Measurements from ENCODE around the gene TIMP3. TPM values are rescaled to one million over a fixed set of nuclear protein-coding genes. Genes with fewer than 3 reads are reported as not detected.

Gene TIMP3
- total RNA-seq, 2 experiments from 2014 or later: not detected

DNA sequence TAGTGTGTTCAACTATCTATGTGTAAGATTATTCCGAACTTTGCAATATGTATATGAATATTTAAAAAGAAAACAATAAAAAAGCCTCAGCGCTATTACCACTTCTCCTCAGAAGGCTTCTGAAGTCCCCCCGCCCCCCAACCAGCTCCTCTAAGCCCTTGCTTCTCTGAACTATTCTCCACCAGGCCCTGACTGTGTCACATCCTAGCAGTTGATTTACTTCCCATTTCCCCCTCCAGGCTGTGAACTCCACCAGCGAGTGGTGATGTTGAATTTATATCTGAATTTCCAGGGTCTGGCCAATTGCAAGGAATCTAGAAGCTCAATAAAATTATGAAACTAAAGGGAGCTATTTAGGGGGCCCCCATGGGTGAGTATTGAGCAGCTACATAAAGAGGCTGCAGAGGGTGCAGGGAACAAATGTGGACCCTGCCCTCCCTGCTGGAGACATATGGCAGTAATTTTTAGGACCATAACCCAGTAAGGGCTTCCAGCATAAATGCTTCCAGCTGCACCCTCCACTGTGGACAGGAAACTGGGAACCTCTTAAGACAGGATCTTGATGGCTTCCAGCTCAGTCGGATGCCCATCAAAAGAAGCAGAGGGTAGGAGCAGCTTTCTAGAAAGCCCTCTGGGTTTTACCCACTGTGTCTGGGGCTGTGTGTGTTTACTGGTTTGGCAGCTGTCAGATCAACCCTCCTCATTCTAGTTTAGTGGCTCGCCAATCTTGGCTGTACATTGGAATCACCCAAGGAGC lies 81.4 kb downstream of the TIMP3 start:
- Mint-ChIP-seq H3K9me3 (no peaks in the 10 kb centered on the region), H3K27me3 (no peaks in the 10 kb centered on the region), H3K4me3 (no peak overlapping the region), H3K36me3 (ENCODE audit: low read depth) (no peaks in the 10 kb centered on the region), H3K27ac (no peak overlapping the region), H3K4me1 (no peaks in the 10 kb centered on the region)
- DNase-seq: no peak
- POLR2A ChIA-PET: no interaction called here
- CTCF ChIA-PET: no interaction called here

DNA sequence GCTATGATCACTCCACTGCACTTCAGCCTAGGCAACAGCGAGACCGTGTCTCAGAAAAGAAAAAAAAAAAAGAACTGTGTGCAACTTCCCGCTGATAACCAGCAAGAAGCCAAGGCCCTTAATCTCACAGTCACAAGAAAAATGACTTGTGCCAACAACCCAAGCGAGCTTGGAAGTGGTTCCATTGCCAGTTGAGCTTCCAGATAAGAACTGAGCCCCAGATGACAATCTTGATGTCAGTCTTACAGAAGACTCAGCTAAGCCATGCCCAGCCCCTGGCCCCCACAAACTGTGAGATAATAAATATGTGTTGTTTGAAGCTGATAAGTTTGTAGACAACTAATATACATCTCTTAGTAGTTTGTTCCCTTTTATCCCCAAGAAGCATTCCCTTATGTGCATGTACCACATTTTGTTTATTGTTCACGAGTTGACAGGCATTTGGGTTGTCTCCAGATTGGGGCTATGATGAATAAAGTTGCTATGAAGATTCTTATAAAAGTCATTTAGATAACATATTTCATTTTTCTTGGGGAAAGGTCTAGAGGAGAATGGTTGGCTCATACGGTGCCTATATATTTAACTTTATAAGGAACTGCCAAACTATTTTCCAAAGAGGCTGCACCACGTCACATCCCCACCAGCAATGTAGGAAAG lies 85.9 kb downstream of the TIMP3 start:
- no peak overlapping the region for H3K4me3 Mint-ChIP-seq
- no peak overlapping the region for H3K27ac Mint-ChIP-seq

DNA sequence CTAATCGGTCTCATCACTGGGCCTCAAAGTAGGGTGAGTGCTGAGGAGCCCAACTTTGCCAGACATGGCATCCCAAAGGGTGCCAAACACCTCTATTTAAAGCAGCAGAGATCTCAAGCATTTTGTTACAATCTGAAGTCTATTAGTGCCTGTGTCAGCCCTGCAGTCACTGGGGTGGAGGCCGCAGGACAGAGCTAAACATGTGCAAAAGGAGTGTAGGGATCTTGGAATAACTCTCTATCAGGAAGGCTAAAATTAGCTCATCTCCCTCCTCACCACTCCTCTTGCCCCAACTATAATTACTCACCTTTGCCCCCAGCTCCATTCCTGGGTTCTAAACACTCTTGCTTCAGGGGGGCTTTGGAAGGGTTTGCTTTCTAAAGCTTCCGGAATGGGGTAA lies 87.5 kb downstream of the TIMP3 start:
- Mint-ChIP-seq H3K27me3 (peaks cover 2% of the 10 kb centered on the region), H3K36me3 (ENCODE audit: low read depth) (no peaks in the 10 kb centered on the region), H3K4me3 (no peak overlapping the region), H3K27ac (no peak overlapping the region), H3K4me1 (no peaks in the 10 kb centered on the region), H3K9me3 (no peaks in the 10 kb centered on the region)
- CTCF ChIA-PET: no interaction called here
- no peak for DNase-seq
- POLR2A ChIA-PET: no interaction called here

More for the DNA sequence above, 85.9 kb downstream of the TIMP3 start:
- Mint-ChIP-seq H3K9me3 (no peaks in the 10 kb centered on the region), H3K4me1 (no peaks in the 10 kb centered on the region), H3K27me3 (no peaks in the 10 kb centered on the region), H3K36me3 (ENCODE audit: low read depth) (no peaks in the 10 kb centered on the region)
- CTCF ChIA-PET: no interaction called here
- POLR2A ChIA-PET: no interaction called here
- DNase-seq: no peak

DNA sequence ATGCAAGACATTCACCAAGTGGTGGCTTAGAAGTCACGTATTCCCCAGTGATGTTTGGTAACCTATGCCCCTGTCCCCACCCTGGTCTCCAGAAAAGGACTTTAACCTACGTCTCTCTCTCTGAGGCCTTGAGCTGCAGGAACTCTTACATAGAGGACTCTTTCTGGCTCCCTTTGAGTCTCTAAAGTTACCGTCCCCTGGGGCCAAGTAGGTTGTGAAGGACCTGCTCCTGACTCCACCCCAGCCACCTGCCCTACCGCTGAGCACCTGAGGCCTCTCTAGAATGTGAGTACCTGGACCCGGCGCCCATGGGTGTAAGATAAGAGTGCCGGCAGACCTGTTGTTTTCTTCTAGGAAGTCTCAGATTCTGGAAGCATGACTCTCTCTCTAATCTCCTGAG lies 95.4 kb downstream of the TIMP3 start:
- Mint-ChIP-seq H3K4me1 (no peaks in the 10 kb centered on the region), H3K27me3 (peaks cover 2% of the 10 kb centered on the region), H3K4me3 (no peak overlapping the region), H3K27ac (no peak overlapping the region), H3K36me3 (ENCODE audit: low read depth) (no peaks in the 10 kb centered on the region), H3K9me3 (no peaks in the 10 kb centered on the region)
- ChIA-PET CTCF (interaction anchor here (1.2 kb wide), 1 partner anchor 122 kb away, joined by 3 read pairs; no protein-coding TSS in a partner anchor), POLR2A (no interaction called here)
- no peak for DNase-seq

DNA sequence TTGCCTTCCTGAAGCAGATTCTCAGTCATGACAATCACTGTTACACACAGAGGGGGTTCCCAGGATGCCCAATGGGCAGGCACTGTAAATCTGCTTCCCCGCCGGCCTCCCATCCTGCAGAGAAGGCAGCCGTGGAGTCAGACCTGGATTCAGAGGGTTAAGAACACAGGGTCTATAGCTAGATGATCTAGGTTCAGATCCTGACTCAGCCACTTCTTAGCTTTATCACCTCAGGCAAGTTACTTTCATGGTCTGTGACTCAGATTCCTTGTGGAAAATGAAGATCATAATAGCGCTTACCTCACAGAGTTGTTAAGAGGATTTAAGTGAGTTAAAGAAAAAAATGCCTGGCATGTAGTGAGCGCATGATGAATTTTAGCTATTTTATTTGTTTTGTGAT lies 95.9 kb downstream of the TIMP3 start:
- ChIA-PET CTCF (interaction anchor here (1.2 kb wide), 1 partner anchor 121 kb away, joined by 3 read pairs; no protein-coding TSS in a partner anchor), POLR2A (no interaction called here)
- no peak overlapping the region for H3K27ac Mint-ChIP-seq
- DNase-seq: no peak
- H3K9me3 Mint-ChIP-seq: no peaks in the 10 kb centered on the region
- no peaks in the 10 kb centered on the region for H3K36me3 Mint-ChIP-seq (ENCODE audit: low read depth)
- H3K4me1 Mint-ChIP-seq: no peaks in the 10 kb centered on the region
- H3K27me3 Mint-ChIP-seq: peaks cover 2% of the 10 kb centered on the region
- no peak overlapping the region for H3K4me3 Mint-ChIP-seq

DNA sequence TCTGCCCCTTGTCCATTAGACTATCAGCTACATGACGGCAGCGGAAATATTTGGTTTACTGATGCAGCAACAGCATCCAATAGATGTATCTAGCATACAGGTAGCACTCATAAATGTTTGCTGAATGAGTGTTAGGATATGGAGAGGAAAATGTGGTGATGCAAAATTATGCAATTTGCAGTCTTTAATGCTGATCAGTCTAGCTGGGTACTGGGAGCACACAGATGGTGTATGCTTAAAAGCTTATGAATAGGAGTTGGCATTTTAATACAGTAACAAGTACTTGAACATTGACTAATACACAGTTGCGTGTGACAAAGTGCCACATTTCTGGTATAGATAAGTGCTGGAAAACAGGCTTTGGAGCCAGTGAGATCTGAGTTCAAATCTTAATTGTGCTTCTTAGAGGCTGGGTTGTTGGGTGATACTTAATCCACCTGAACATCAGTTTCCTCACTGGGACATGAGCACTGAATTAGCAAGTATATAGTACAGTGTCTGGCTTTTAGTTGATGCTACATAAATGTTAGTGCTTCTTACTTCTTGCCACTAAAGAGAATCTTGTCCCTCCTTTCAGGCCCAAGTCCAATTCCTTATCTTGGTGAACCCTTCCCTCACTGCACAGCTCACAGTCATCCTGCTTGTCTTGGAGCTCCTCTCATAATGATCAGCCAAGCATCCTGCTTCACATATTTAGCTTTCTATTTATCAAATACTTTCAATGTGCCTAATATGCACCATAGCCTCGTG lies 99.6 kb downstream of the TIMP3 start:
- no peaks in the 10 kb centered on the region for H3K9me3 Mint-ChIP-seq
- ChIA-PET POLR2A (no interaction called here), CTCF (no interaction called here)
- no peaks in the 10 kb centered on the region for H3K36me3 Mint-ChIP-seq (ENCODE audit: low read depth)
- H3K4me3 Mint-ChIP-seq: no peak overlapping the region
- H3K27me3 Mint-ChIP-seq: no peaks in the 10 kb centered on the region
- no peak overlapping the region for H3K27ac Mint-ChIP-seq
- DNase-seq: no peak
- H3K4me1 Mint-ChIP-seq: no peaks in the 10 kb centered on the region

DNA sequence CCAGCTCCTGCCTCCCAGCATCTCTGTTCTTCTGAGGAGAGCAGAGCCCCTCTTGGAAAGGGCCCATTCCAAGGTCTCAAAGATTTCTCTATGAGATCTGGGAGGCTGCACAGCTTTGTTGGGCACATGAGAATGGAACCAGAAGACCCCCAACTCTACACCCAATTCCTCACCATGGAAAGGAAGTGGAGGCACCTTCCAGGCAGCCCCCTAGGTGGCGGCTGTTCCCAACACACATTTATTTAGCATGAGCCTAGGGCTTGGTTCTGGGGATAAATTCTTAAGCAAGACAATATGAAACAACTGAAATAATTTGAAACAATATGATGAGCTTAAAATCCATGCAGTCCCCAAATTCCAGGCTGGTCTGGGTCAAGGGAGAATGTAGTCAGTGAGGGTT lies 100.4 kb downstream of the TIMP3 start:
- Mint-ChIP-seq H3K9me3 (no peaks in the 10 kb centered on the region), H3K4me1 (no peaks in the 10 kb centered on the region), H3K27ac (no peak overlapping the region), H3K4me3 (no peak overlapping the region), H3K27me3 (no peaks in the 10 kb centered on the region), H3K36me3 (ENCODE audit: low read depth) (no peaks in the 10 kb centered on the region)
- DNase-seq: no peak
- CTCF ChIA-PET: no interaction called here
- POLR2A ChIA-PET: no interaction called here

DNA sequence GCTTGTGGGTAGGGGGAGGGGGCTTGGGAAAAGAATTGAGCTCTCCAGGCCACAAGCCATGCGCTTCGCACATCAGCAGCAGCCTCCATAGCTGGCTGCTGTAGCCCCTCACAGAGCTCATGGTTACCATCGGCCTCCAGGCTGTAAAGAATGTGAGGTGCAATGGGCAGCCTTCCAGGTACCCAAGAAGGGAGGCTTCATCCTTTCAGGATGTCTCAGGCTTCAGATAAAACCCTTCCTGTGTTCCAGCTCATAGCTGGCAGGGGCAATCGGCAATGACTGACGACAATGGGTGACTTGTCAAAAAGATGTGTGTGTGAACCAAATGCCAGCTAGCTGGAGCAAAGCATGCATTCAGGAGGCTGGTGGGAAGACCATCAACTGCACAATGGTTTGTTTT lies 102.0 kb downstream of the TIMP3 start:
- Mint-ChIP-seq H3K4me1 (no peaks in the 10 kb centered on the region), H3K27ac (no peak overlapping the region), H3K4me3 (no peak overlapping the region), H3K9me3 (no peaks in the 10 kb centered on the region), H3K27me3 (no peaks in the 10 kb centered on the region), H3K36me3 (ENCODE audit: low read depth) (no peaks in the 10 kb centered on the region)
- CTCF ChIA-PET: no interaction called here
- DNase-seq: no peak
- POLR2A ChIA-PET: no interaction called here

DNA sequence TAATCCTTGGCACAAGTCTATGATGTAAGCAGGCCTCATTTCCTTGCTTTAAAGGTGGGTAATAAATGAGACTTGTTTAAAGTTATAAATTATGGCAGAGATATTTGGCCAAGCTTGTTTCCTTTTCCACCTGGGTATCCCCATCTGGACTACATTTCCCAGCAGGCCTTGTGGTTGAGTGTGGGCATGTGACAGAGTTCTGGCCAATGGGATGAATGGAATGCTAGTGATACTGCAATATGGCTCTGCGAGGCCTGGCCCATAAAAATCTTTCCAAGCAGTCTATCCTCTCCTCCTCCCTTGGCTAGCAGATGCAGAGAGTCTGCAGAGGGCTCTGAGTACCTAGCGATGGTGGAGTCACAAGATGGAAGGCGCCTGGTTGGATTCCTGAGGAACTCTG lies 102.5 kb downstream of the TIMP3 start:
- ChIA-PET POLR2A (no interaction called here), CTCF (no interaction called here)
- no peaks in the 10 kb centered on the region for H3K36me3 Mint-ChIP-seq (ENCODE audit: low read depth)
- no peak for DNase-seq
- no peaks in the 10 kb centered on the region for H3K4me1 Mint-ChIP-seq
- H3K27ac Mint-ChIP-seq: no peak overlapping the region
- no peaks in the 10 kb centered on the region for H3K27me3 Mint-ChIP-seq
- no peak overlapping the region for H3K4me3 Mint-ChIP-seq
- no peaks in the 10 kb centered on the region for H3K9me3 Mint-ChIP-seq

DNA sequence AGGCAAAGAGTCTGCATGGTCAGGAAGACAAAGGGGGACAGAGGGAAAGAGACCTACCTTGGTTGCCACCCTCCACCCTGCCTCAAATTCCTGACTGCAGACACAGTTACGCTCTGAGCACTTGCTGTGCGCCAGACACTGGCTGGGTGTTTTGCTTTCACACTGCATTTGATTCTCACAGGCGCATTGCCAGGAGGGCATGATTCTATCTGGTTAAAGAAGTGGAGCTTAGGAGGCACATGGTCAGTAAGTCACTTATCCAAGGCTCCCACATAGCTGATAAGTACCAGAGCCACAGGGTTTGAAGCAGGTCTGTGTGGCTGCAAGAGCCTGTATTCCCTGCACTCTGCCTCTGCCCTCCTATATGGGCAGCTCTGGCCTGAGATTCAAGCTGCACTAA lies 103.9 kb downstream of the TIMP3 start:
- ChIA-PET CTCF (no interaction called here), POLR2A (no interaction called here)
- Mint-ChIP-seq H3K4me3 (no peak overlapping the region), H3K36me3 (ENCODE audit: low read depth) (no peaks in the 10 kb centered on the region), H3K9me3 (no peaks in the 10 kb centered on the region), H3K27me3 (no peaks in the 10 kb centered on the region), H3K4me1 (no peaks in the 10 kb centered on the region), H3K27ac (no peak overlapping the region)
- no peak for DNase-seq

DNA sequence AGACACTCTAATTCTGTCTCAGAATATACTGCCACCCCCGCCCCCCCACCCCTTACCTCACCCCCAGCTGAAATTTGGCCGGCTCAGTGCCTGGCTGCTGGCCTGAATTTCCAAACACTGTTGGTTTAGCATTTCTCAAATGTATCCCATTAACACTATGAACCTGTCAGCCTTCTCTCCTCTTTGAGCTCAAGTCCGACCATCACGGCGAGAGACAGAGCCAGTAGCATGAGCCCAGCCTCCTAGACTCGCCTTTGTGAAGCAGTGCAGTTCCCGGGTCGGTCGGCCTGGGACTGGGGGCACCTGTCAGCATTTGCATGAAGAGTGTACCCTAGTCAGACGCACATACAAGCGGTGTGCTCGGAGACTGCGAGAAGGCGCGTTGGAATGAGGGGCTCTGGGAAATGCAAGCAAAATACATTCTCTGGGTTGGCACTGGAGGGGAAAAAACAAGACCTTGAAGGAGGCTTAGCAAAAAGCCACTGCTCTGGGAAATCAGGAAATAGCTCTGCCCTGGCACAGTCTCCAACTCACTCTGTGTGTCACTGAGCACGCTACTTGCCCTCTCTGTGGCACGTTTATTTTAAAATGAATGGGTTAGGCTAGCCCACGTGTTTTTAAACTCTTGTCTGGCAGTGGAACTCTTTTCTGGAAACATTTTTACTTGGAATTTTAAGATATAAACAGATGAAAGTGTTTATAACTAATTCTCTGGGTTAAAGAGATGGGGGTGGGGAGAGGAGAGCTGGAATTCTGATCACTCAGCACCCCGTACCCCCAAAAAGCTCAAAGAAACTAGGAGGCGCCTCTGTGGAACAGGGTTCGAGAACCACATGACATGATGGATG lies 108.3 kb downstream of the TIMP3 start:
- H3K4me1 Mint-ChIP-seq: no peaks in the 10 kb centered on the region
- ChIA-PET CTCF (no interaction called here), POLR2A (no interaction called here)
- peaks cover 3% of the 10 kb centered on the region for H3K9me3 Mint-ChIP-seq
- no peak overlapping the region for H3K4me3 Mint-ChIP-seq
- H3K27me3 Mint-ChIP-seq: no peaks in the 10 kb centered on the region
- H3K36me3 Mint-ChIP-seq (ENCODE audit: low read depth): no peaks in the 10 kb centered on the region
- no peak overlapping the region for H3K27ac Mint-ChIP-seq
- no peak for DNase-seq

DNA sequence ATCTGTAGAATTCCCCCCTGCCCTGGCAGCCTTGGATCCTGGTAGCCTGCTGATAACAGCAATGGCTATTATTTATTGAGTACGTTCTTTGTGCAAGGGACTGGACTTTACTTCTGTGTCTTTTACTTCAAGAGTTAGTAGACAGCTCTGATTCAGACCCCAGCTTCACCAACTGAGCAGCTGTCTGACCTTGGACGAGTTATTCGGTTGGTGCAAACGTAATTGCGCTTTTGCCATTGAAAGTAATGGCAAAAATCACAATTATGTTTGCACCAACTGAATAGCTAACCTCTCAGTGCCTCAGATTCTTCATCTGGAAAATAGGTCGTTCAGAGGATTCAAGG lies 108.9 kb downstream of the TIMP3 start:
- H3K36me3 Mint-ChIP-seq (ENCODE audit: low read depth): no peaks in the 10 kb centered on the region
- no peak overlapping the region for H3K27ac Mint-ChIP-seq
- no peaks in the 10 kb centered on the region for H3K27me3 Mint-ChIP-seq
- ChIA-PET CTCF (no interaction called here), POLR2A (no interaction called here)
- peaks cover 5% of the 10 kb centered on the region for H3K9me3 Mint-ChIP-seq
- H3K4me3 Mint-ChIP-seq: no peak overlapping the region
- H3K4me1 Mint-ChIP-seq: no peaks in the 10 kb centered on the region
- no peak for DNase-seq

DNA sequence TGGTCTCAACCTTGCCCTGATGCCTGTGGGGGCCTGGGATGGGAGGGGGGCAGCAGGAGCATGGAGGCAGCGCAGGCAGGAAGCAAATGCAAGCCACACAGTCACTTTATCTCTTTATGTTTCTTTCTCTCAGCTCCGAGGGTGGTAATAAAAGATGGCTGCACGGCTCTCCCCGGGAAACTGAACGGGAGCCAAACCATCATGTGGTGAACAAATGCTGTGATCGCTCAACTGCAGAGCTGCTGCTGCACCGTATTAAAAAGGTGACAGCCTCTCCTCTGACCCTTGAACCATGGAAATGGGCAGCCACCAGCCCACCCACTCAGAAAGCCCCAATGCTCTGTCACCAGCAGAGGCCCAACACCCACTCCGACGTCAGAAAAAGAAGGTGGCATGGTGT lies 110.0 kb downstream of the TIMP3 start:
- ChIA-PET POLR2A (no interaction called here), CTCF (no interaction called here)
- no peak for DNase-seq
- Mint-ChIP-seq H3K4me3 (no peak overlapping the region), H3K4me1 (no peaks in the 10 kb centered on the region), H3K9me3 (peaks cover 13% of the 10 kb centered on the region), H3K36me3 (ENCODE audit: low read depth) (no peaks in the 10 kb centered on the region), H3K27ac (no peak overlapping the region), H3K27me3 (no peaks in the 10 kb centered on the region)

All from activated CD4-positive, alpha-beta memory T cell treated with anti-CD3 and anti-CD28 coated beads, Interleukin-2, amount 10 ng/mL, durations not matched to agents 7 days and 5 days (primary cell).